ENCODE results near the gene YY1AP1. TPM values are rescaled to one million over a fixed set of nuclear protein-coding genes. Genes with fewer than 3 reads are reported as not detected.

Gene YY1AP1
- total and polyA plus RNA-seq, 10 of the 15 experiments (the other 5 are each of a cell fraction or from before 2014, with no cell fraction given), result 13.2 to 118 (median 40.5) TPM

GRCh38 chr1:155695608-155696007, 7.0 kb upstream of the YY1AP1 start:
- DNase-seq (ENCODE audit: low read depth, low spot score) (no peak), FAIRE-seq (no peak), ATAC-seq (no peak)
- TF ChIP-seq PML (IDR thresholded peaks at IDR 0.05; ENCODE audit: low read length) (no peak), SMAD1 (IDR thresholded peaks at IDR 0.05; ENCODE audit: low read depth, partially characterized antibody) (no peak), RELA (IDR thresholded peaks at IDR 0.05; ENCODE audit: borderline replicate concordance, partially characterized antibody) (no peak), ZBTB11 (CRISPR knock-in tag; IDR thresholded peaks at IDR 0.05) (no peak)
- Histone ChIP-seq H3K36me3 (ENCODE audit: control insufficient read depth in 2 of 2, insufficient read depth in 2 of 2, low read length in 1 of 2) (peaks cover 0 to 8% of the 10 kb centered on the region in 2 experiments; a peak in 2 of 4 replicates), H3K79me2 (ENCODE audit: control insufficient read depth, insufficient read depth, low read length) (peaks cover 73% of the 10 kb centered on the region), H3K9me3 (replicated peaks; ENCODE audit: control insufficient read depth, insufficient read depth, low read length) (peaks cover 4% of the 10 kb centered on the region; the same call in 1 of the 3 replicates), H3K4me2 (ENCODE audit: control insufficient read depth, insufficient read depth) (no peak overlapping the region), H3K4me3 (no peak overlapping the region), H2AFZ (ENCODE audit: control insufficient read depth, low read depth, low read length) (no peak overlapping the region), H3K4me1 (ENCODE audit: control insufficient read depth, insufficient read depth, low read length) (no peaks in the 10 kb centered on the region), H3K9ac (ENCODE audit: control insufficient read depth, insufficient read depth, low read length) (no peak overlapping the region), H4K20me1 (ENCODE audit: control insufficient read depth, insufficient read depth) (no peaks in the 10 kb centered on the region), H3K27me3 (replicated peaks in 1 of 2; ENCODE audit: control insufficient read depth in 2 of 2, insufficient read depth in 2 of 2, low read length in 1 of 2) (no peaks in the 10 kb centered on the region), H3K27ac (ENCODE audit: control insufficient read depth, insufficient read depth) (no peak overlapping the region)
- CTCF ChIA-PET, result no interaction called here
- SMC1A ChIA-PET (ENCODE audit: uncharacterized antibody, unreplicated experiment), result no interaction called here
- 98% methylated on average over 3 of the region's 3 CpGs for WGBS (ENCODE audit: insufficient coverage, insufficient replicate concordance, low lambda C conversion rate, missing lambda C conversion rate)
- in situ Hi-C loops (cut with MboI) (no loop called here), intact Hi-C loops (cut with micrococcal nuclease; ENCODE audit: unreplicated experiment) (no loop called here)
- BruUV-seq (replicated peaks), result no TSS peak
- POLR2A ChIA-PET, result no interaction called here
- RAD21 ChIA-PET (ENCODE audit: unreplicated experiment), result no interaction called here

- no peaks in the 10 kb centered on the region for H4K20me1 ChIP-seq (ENCODE audit: control insufficient read depth, insufficient read depth)
- in situ Hi-C loops (cut with MboI) (no loop called here), intact Hi-C loops (cut with micrococcal nuclease; ENCODE audit: unreplicated experiment) (no loop called here)
- no peak overlapping the region for H3K27ac ChIP-seq (ENCODE audit: control insufficient read depth, insufficient read depth)
- no peaks in the 10 kb centered on the region for H3K4me1 ChIP-seq (ENCODE audit: control insufficient read depth, insufficient read depth, low read length)
- no peak for DNase-seq (ENCODE audit: low read depth, low spot score)
- ChIA-PET CTCF (no interaction called here), SMC1A (ENCODE audit: uncharacterized antibody, unreplicated experiment) (no interaction called here), POLR2A (no interaction called here), RAD21 (ENCODE audit: unreplicated experiment) (interaction anchor here (0.6 kb wide), 1 partner anchor 149 kb away, joined by 3 read pairs; no protein-coding TSS in a partner anchor)
- FAIRE-seq, result peak; percentile 47
- no peak overlapping the region for H3K4me2 ChIP-seq (ENCODE audit: control insufficient read depth, insufficient read depth)
- no peaks in the 10 kb centered on the region for H3K27me3 ChIP-seq (replicated peaks in 1 of 2; ENCODE audit: control insufficient read depth in 2 of 2, insufficient read depth in 2 of 2, low read length in 1 of 2)
- no peak for ATAC-seq
- H3K79me2 ChIP-seq (ENCODE audit: control insufficient read depth, insufficient read depth, low read length), result peaks cover 78% of the 10 kb centered on the region
- H3K36me3 ChIP-seq (ENCODE audit: control insufficient read depth in 2 of 2, insufficient read depth in 2 of 2, low read length in 1 of 2), result peaks cover 0 to 8% of the 10 kb centered on the region in 2 experiments; a peak in 2 of 4 replicates
- H3K9ac ChIP-seq (ENCODE audit: control insufficient read depth, insufficient read depth, low read length), result no peak overlapping the region
- no peak overlapping the region for H2AFZ ChIP-seq (ENCODE audit: control insufficient read depth, low read depth, low read length)
- 96% methylated on average over 4 of the region's 4 CpGs for WGBS (ENCODE audit: insufficient coverage, insufficient replicate concordance, low lambda C conversion rate, missing lambda C conversion rate)
- peaks cover 4% of the 10 kb centered on the region; the same call in 1 of the 3 replicates for H3K9me3 ChIP-seq (replicated peaks; ENCODE audit: control insufficient read depth, insufficient read depth, low read length)
- BruUV-seq (replicated peaks), result no TSS peak
- no peak overlapping the region for H3K4me3 ChIP-seq
- TF ChIP-seq BMI1 (IDR thresholded peaks at IDR 0.05; ENCODE audit: borderline replicate concordance) (no peak), NKRF (conservative IDR thresholded peaks at IDR 0.05) (no peak), CHD4 (IDR thresholded peaks at IDR 0.05) (no peak), SMAD5 (IDR thresholded peaks at IDR 0.05; ENCODE audit: low read depth) (no peak), ZBTB11 (CRISPR knock-in tag; IDR thresholded peaks at IDR 0.05) (no peak)
Measured at GRCh38 chr1:155695072-155695471, 6.5 kb upstream of the YY1AP1 start.
